ENCODE results near the gene RNU6-9. TPM values are rescaled to one million over a fixed set of nuclear protein-coding genes. Genes with fewer than 3 reads are reported as not detected.

RNU6-9 gene
- total and polyA plus RNA-seq, 2 donors: not detected

- no peak overlapping the region for H3K4me3 ChIP-seq (ENCODE audit: low read length in 2 of 2)
- H3K27ac ChIP-seq (ENCODE audit: low read depth in 1 of 2, low read length in 1 of 2): no peak overlapping the region
- peaks cover 0 to 6% of the 10 kb centered on the region in 2 donors for H3K9me3 ChIP-seq (ENCODE audit: control insufficient read depth in 2 of 2, insufficient read depth in 1 of 2, low read length in 1 of 2)
- H3K27me3 ChIP-seq (ENCODE audit: control insufficient read depth in 2 of 2, insufficient read depth in 1 of 2, low read length in 1 of 2): no peaks in the 10 kb centered on the region
- DNase-seq (ENCODE audit: low read depth in 6 of 9, low spot score in 9 of 9): no peak
- peaks cover 9 to 29% of the 10 kb centered on the region in 2 donors for H3K36me3 ChIP-seq (ENCODE audit: control insufficient read depth in 2 of 2, insufficient read depth in 2 of 2, low read length in 1 of 2)
- peaks cover 24 to 33% of the 10 kb centered on the region in 2 donors for H3K4me1 ChIP-seq (ENCODE audit: control insufficient read depth in 2 of 2, insufficient read depth in 2 of 2, low read length in 2 of 2)
- WGBS: over 99% methylated on average over 10 of the region's 10 CpGs
These were observed 42.9 kb downstream of the RNU6-9 start for GRCh38 chr19:936175-936546.

GRCh38 chr19:937259-937694 is 44.0 kb downstream of the RNU6-9 start:
- Histone ChIP-seq H3K9me3 (ENCODE audit: control insufficient read depth in 2 of 2, insufficient read depth in 1 of 2, low read length in 1 of 2) (peaks cover 0 to 6% of the 10 kb centered on the region in 2 donors), H3K27ac (ENCODE audit: low read depth in 1 of 2, low read length in 1 of 2) (no peak overlapping the region), H3K4me3 (ENCODE audit: low read length in 2 of 2) (no peak overlapping the region), H3K27me3 (ENCODE audit: control insufficient read depth in 2 of 2, insufficient read depth in 1 of 2, low read length in 1 of 2) (no peaks in the 10 kb centered on the region), H3K36me3 (ENCODE audit: control insufficient read depth in 2 of 2, insufficient read depth in 2 of 2, low read length in 1 of 2) (peaks cover 5 to 28% of the 10 kb centered on the region in 2 donors), H3K4me1 (ENCODE audit: control insufficient read depth in 2 of 2, insufficient read depth in 2 of 2, low read length in 2 of 2) (peaks cover 21 to 28% of the 10 kb centered on the region in 2 donors)
- WGBS: 88% methylated on average over 16 of the region's 16 CpGs
- no peak for DNase-seq (ENCODE audit: low read depth in 6 of 9, low spot score in 9 of 9)

GRCh38 chr19:938233-938923 is 45.1 kb downstream of the RNU6-9 start:
- DNase-seq (ENCODE audit: low read depth in 6 of 9, low spot score in 9 of 9): no peak
- Histone ChIP-seq H3K27me3 (ENCODE audit: control insufficient read depth in 2 of 2, insufficient read depth in 1 of 2, low read length in 1 of 2) (no peaks in the 10 kb centered on the region), H3K27ac (ENCODE audit: low read depth in 1 of 2, low read length in 1 of 2) (no peak overlapping the region), H3K4me3 (ENCODE audit: low read length in 2 of 2) (no peak overlapping the region), H3K36me3 (ENCODE audit: control insufficient read depth in 2 of 2, insufficient read depth in 2 of 2, low read length in 1 of 2) (peaks cover 8 to 31% of the 10 kb centered on the region in 2 donors), H3K9me3 (ENCODE audit: control insufficient read depth in 2 of 2, insufficient read depth in 1 of 2, low read length in 1 of 2) (peaks cover 0 to 12% of the 10 kb centered on the region in 2 donors), H3K4me1 (ENCODE audit: control insufficient read depth in 2 of 2, insufficient read depth in 2 of 2, low read length in 2 of 2) (peaks cover 10 to 17% of the 10 kb centered on the region in 2 donors)
- 95% methylated on average over 23 of the region's 23 CpGs for WGBS

- DNase-seq (ENCODE audit: low read depth in 6 of 9, low spot score in 9 of 9): no peak
- peaks cover 6 to 10% of the 10 kb centered on the region in 2 donors for H3K4me1 ChIP-seq (ENCODE audit: control insufficient read depth in 2 of 2, insufficient read depth in 2 of 2, low read length in 2 of 2)
- H3K9me3 ChIP-seq (ENCODE audit: control insufficient read depth in 2 of 2, insufficient read depth in 1 of 2, low read length in 1 of 2): peaks cover 0 to 16% of the 10 kb centered on the region in 2 donors
- H3K4me3 ChIP-seq (ENCODE audit: low read length in 2 of 2): no peak overlapping the region
- H3K27me3 ChIP-seq (ENCODE audit: control insufficient read depth in 2 of 2, insufficient read depth in 1 of 2, low read length in 1 of 2): no peaks in the 10 kb centered on the region
- 96% methylated on average over 22 of the region's 22 CpGs for WGBS
- H3K36me3 ChIP-seq (ENCODE audit: control insufficient read depth in 2 of 2, insufficient read depth in 2 of 2, low read length in 1 of 2): peaks cover 8 to 31% of the 10 kb centered on the region in 2 donors
- no peak overlapping the region for H3K27ac ChIP-seq (ENCODE audit: low read depth in 1 of 2, low read length in 1 of 2)
These were observed 46.2 kb downstream of the RNU6-9 start for GRCh38 chr19:939439-939838.

GRCh38 chr19:939922-940321 is 46.6 kb downstream of the RNU6-9 start:
- Histone ChIP-seq H3K27me3 (ENCODE audit: control insufficient read depth in 2 of 2, insufficient read depth in 1 of 2, low read length in 1 of 2) (no peaks in the 10 kb centered on the region), H3K27ac (ENCODE audit: low read depth in 1 of 2, low read length in 1 of 2) (no peak overlapping the region), H3K9me3 (ENCODE audit: control insufficient read depth in 2 of 2, insufficient read depth in 1 of 2, low read length in 1 of 2) (peaks cover 0 to 16% of the 10 kb centered on the region in 2 donors), H3K36me3 (ENCODE audit: control insufficient read depth in 2 of 2, insufficient read depth in 2 of 2, low read length in 1 of 2) (peaks cover 8 to 29% of the 10 kb centered on the region in 2 donors), H3K4me3 (ENCODE audit: low read length in 2 of 2) (no peak overlapping the region), H3K4me1 (ENCODE audit: control insufficient read depth in 2 of 2, insufficient read depth in 2 of 2, low read length in 2 of 2) (peaks cover 1 to 10% of the 10 kb centered on the region in 2 donors)
- DNase-seq (ENCODE audit: low read depth in 6 of 9, low spot score in 9 of 9): no peak
- over 99% methylated on average over 7 of the region's 7 CpGs for WGBS

- peak overlapping the region in 1 of 2 donors; percentile 44 for H3K4me3 ChIP-seq (ENCODE audit: low read length in 2 of 2)
- H3K9me3 ChIP-seq (ENCODE audit: control insufficient read depth in 2 of 2, insufficient read depth in 1 of 2, low read length in 1 of 2): peaks cover 0 to 16% of the 10 kb centered on the region in 2 donors
- WGBS: 4% methylated on average over 64 of the region's 64 CpGs
- H3K27me3 ChIP-seq (ENCODE audit: control insufficient read depth in 2 of 2, insufficient read depth in 1 of 2, low read length in 1 of 2): no peaks in the 10 kb centered on the region
- peaks cover 8 to 23% of the 10 kb centered on the region in 2 donors for H3K36me3 ChIP-seq (ENCODE audit: control insufficient read depth in 2 of 2, insufficient read depth in 2 of 2, low read length in 1 of 2)
- peak overlapping the region in 1 of 2 donors; percentile 20 for H3K27ac ChIP-seq (ENCODE audit: low read depth in 1 of 2, low read length in 1 of 2)
- DNase-seq (ENCODE audit: low read depth in 6 of 9, low spot score in 9 of 9): no peak
- H3K4me1 ChIP-seq (ENCODE audit: control insufficient read depth in 2 of 2, insufficient read depth in 2 of 2, low read length in 2 of 2): peaks cover 0 to 10% of the 10 kb centered on the region in 2 donors
These were observed 47.5 kb downstream of the RNU6-9 start for GRCh38 chr19:940591-941291.

- no peak for DNase-seq (ENCODE audit: low read depth in 6 of 9, low spot score in 9 of 9)
- H3K27ac ChIP-seq (ENCODE audit: low read depth in 1 of 2, low read length in 1 of 2): no peak overlapping the region
These were observed 48.2 kb downstream of the RNU6-9 start for GRCh38 chr19:941292-942132.

GRCh38 chr19:942133-942645 is 48.9 kb downstream of the RNU6-9 start:
- Histone ChIP-seq H3K36me3 (ENCODE audit: control insufficient read depth in 2 of 2, insufficient read depth in 2 of 2, low read length in 1 of 2) (peaks cover 12 to 18% of the 10 kb centered on the region in 2 donors), H3K4me3 (ENCODE audit: low read length in 2 of 2) (no peak overlapping the region), H3K27me3 (ENCODE audit: control insufficient read depth in 2 of 2, insufficient read depth in 1 of 2, low read length in 1 of 2) (peaks cover 0 to 2% of the 10 kb centered on the region in 2 donors), H3K27ac (ENCODE audit: low read depth in 1 of 2, low read length in 1 of 2) (no peak overlapping the region), H3K4me1 (ENCODE audit: control insufficient read depth in 2 of 2, insufficient read depth in 2 of 2, low read length in 2 of 2) (peaks cover 2 to 10% of the 10 kb centered on the region in 2 donors), H3K9me3 (ENCODE audit: control insufficient read depth in 2 of 2, insufficient read depth in 1 of 2, low read length in 1 of 2) (peaks cover 0 to 9% of the 10 kb centered on the region in 2 donors)
- 97% methylated on average over 32 of the region's 32 CpGs for WGBS
- DNase-seq (ENCODE audit: low read depth in 6 of 9, low spot score in 9 of 9): no peak

More at GRCh38 chr19:941292-942132, 48.2 kb downstream of the RNU6-9 start:
- Histone ChIP-seq H3K9me3 (ENCODE audit: control insufficient read depth in 2 of 2, insufficient read depth in 1 of 2, low read length in 1 of 2) (peaks cover 0 to 9% of the 10 kb centered on the region in 2 donors), H3K4me1 (ENCODE audit: control insufficient read depth in 2 of 2, insufficient read depth in 2 of 2, low read length in 2 of 2) (peaks cover 0 to 10% of the 10 kb centered on the region in 2 donors), H3K36me3 (ENCODE audit: control insufficient read depth in 2 of 2, insufficient read depth in 2 of 2, low read length in 1 of 2) (peaks cover 8 to 18% of the 10 kb centered on the region in 2 donors), H3K4me3 (ENCODE audit: low read length in 2 of 2) (peak overlapping the region in 1 of 2 donors; percentile 44), H3K27me3 (ENCODE audit: control insufficient read depth in 2 of 2, insufficient read depth in 1 of 2, low read length in 1 of 2) (no peaks in the 10 kb centered on the region)
- 83% methylated on average over 45 of the region's 45 CpGs for WGBS

All from thymus (tissue), 11 donors.